Activated T-cell treated with anti-CD3 and anti-CD28 coated beads for 4 hours (primary cell): ENCODE data around the gene SMIM20.

Experiments used
- DNase-seq: peaks from one replicate; pipeline ENCODE4 v3.0.0-alpha.2; 2020

Gene SMIM20

DNA sequence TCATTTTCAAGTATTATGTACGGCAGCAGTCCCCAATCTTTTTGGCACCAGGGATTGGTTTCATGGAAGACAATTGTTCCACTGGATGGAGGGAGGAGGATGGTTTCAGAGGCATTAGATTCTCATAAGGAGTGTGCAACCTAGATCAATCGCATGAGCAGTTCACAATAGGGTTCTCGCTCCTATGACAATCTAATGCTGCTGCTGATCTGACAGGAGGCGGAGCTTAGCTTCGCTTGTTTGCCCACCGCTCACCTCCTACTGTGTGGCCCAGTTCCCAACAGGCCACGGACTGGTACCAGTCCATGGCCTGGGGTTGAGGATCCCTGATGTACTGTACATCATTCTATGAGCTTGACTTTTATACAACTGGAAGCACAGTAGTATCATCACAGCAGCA is 48.4 kb downstream of the SMIM20 start:
- no peak for DNase-seq

DNA sequence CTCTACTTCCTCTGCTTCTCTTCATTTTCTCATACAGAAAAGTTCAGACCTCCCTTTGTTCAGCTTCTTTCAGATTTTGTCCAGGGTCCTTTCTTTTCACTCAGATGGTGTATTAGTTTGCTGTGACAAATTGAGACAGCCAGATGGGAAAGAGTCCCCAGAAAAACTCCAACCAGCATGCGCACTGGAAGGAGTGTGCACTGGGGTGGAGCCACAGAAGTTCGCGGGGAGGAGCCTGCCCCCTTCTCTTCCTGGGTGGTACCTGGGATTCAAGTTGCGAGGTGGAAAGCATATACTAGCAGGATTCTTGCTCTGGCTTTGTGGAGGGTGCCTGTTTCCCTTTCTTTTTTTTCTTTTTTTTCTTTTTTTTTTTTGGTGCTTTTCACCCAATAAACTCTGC is 51.6 kb downstream of the SMIM20 start:
- DNase-seq: no peak

DNA sequence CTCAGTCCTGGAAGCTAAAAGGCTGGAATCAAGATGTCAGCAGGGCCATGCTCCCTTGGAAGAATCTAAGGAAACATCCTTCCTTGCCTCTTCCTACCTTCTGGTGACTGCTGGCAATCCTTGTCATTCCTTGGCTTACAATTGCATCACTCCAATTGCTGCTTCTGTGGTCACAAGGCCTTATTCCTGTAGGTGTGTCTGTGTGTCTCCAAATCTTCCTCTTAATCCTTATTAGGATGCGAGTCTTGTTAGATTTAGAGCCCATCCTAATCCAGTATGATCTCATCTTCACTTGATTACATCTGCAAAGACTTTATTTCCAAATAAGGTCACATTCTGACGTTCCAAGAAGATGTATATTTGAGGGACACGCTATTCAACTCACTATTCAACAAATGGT is 52.2 kb downstream of the SMIM20 start:
- DNase-seq: no peak

DNA sequence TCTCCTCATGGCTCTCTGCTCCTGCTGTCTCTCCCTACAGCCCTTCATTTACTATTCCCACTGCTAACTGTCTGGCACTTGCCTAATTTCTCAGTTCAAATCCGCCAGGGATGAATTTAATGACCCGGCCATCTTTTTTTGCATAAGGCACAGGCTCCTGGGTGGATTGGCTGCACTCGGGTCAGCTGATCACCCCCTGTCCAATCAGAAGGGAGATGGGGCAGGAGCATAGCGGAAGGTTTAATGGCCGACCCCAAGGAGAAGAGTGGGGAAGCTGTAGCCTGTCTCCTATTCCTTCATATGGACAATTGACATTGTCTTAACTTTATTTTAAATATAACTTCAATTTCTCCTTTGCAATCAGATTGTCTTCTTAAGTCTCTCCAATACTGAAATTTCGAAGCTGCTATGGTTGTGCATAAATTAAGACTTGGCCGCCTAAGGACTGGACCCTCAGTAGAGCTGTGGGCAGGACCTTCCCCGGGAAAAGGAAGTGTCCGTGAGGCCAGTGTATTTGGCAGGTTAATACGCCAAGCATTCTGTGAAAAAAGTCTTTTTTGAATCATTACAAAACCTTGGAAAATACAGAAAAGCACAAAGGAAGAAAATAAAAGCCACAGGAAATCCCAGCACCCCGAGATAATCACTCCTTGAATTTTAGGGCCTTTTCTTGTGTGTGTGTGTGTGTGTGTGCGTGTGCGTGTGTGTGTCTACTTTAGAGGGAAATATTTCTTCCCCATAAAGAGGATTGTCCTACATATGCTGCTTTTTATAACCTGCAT is 55.5 kb downstream of the SMIM20 start:
- no peak for DNase-seq

- DNase-seq: no peak
These were observed 56.2 kb downstream of the SMIM20 start for GRCh38 chr4:25970226-25970675.

DNA sequence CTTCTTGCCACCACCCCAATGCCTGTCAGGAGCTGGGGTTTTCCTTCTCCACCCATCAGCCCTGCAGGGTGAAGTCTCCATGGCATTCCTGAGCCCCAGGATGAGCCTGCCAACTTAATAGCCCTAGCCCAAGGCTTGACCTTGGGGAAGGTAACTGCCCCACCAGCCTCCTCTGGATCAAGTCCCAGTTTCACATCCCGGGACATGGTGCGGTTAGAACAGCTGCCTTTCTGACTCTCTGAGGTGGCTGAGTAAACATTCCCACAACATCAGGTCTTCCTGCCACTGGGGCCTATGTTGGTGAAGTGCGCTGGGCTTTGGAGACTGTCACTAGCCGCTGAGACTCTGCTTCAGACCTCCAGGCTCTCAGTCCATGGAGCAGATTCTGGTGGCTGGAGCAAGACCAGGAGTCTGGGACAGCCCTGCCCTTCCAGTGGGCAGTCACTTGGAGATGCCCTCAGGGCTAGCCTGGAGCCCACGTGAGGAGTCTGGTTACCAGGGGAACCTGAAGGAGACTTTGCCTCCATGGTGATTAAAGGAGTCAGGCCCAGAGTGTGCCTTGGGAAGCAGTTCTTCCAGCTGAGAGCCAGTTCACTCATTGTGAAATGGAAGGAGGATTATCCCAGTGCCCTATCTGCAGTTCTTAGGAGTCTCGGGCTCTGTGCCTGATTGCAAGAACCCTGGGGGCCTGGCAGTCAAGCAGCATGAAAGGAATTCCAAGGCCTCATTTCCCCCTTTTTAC is 56.8 kb downstream of the SMIM20 start:
- DNase-seq: no peak

DNA sequence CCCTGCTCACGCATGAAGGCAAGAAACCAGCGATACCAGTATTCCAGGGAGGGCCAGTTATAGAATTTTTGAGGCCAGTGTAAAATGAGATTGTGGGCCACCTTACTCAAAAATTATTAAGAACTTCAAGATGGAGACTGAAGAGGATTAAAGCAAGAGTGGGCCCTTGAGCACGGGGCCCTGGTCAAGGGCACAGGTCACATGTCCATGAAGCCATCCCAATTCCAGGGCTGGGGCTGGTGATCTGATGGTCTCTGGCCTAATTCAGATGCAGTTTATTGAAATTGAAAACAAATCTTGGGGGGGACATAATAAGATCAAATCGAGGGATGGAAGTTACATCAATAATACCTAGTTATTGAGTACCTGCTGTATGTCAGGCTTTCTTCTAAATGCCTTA is 58.3 kb downstream of the SMIM20 start:
- no peak for DNase-seq

DNA sequence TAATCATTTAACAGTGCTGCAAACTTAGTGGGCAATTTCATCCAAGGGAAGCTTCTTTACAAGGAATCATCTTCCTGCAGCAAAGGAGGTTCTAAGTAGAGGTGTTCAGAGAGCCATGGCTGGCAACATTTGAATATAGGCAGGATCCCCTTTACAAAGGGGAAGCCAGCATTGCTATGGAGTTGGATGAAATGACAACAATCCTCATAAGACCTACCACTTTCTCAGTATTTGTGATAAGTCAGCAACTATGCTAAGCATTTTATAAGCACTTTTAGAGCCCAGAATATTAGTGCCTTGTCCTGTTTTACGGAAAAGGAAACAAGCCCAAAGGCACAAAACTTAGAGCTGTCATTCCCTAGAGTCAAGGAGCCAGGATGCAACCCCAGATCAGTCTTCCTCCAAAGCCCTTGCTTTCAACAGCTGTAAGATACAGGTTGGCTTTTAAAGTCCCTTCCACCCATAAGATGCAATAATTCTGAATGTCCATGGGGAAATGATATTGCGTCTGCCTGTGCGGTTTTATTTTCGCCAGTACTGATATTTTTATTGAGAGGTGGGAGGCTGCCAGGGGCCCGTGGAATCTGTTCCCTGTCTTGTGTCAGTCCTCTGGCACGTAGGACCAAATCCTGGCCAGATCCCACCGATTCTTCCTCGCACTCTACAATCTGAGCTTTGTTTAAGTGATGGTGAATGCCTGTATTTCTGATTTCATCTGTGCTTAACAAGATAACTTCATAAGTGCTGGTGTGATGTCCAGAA is 59.1 kb downstream of the SMIM20 start:
- DNase-seq: no peak

- DNase-seq: no peak
These were observed 62.8 kb downstream of the SMIM20 start for GRCh38 chr4:25976780-25977179.

DNA sequence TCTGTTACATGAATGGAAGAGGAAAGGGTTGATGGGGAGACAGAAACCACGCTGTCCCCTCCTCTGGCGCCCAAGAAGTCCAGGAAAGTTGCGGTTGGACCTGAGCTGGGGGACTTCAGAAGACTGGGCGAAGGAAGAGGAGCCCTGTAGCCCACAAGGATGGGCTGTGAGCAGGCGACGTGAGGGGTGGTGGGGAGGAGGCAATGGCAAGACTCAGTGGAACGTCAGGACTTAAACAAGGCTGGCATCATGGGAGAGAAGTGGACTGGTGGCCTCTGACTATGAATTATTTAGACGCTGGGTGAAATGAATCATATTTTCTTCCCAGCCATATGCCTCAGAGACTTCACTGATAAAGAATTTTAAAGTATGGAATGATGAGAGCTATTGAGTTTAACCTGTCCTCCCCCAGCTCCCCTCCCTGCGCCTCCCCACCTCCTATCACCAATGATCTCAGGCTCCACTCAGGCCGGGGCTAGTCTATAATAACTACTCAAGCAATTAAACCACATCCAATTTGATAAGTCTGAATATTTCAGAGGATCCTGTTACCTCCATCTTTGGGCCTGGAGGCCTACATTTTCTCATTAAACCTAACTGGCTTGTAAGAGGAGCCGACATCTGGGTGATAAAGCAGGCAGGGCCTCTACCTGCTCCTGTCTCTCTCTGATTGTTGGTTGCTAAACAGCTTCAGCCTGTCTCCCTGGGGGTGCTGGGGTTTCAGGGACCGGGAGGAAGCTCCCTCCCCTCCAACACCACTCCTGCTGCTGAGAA is 63.6 kb downstream of the SMIM20 start:
- DNase-seq: no peak

- no peak for DNase-seq
These were observed 64.3 kb downstream of the SMIM20 start for GRCh38 chr4:25978327-25978726.
